Spleen (tissue), 11 donors: ENCODE data around the gene MCM7. TPM values are rescaled to one million over a fixed set of nuclear protein-coding genes. Genes with fewer than 3 reads are reported as not detected.

Experiments
- DNase-seq: peaks from one replicate; pipeline ENCODE4 v3.0.0-alpha.2; 2020
- H3K27ac ChIP-seq, 8 donors: fragments of 200-600 bp; sonication (generic) in 7 of 8; 1 replicate in 4 of 8; 2 replicates in 4 of 8; pipeline versions ENCODE4 v1.5.0 to v1.8.0; 2016 to 2021; ENCODE audit warnings: inconsistent platforms in 4 of 8, mild to moderate bottlenecking in 4 of 8, moderate library complexity in 1 of 8
- H3K27me3 ChIP-seq, 7 donors: fragments of 200-600 bp; sonication (generic) in 6 of 7; replicated peaks in 1 of 7; 1 replicate in 4 of 7; 2 replicates in 3 of 7; pipeline versions ENCODE4 v1.5.0 to v1.8.0; 2016 to 2021; ENCODE audit warnings: inconsistent platforms in 3 of 7, mild to moderate bottlenecking in 1 of 7
- H3K36me3 ChIP-seq, 6 donors: fragments of 200-600 bp; sonication (generic) in 5 of 6; 1 replicate in 4 of 6; 2 replicates in 2 of 6; pipeline versions ENCODE4 v1.5.0 to v1.8.0; 2016 to 2021; ENCODE audit warnings: inconsistent platforms in 2 of 6
- H3K4me1 ChIP-seq, 6 donors: fragments of 200-600 bp; sonication (generic) in 5 of 6; 1 replicate in 3 of 6; 2 replicates in 3 of 6; pipeline versions ENCODE4 v1.5.0 to v1.8.0; 2016 to 2021; ENCODE audit warnings: inconsistent platforms in 3 of 6
- H3K4me3 ChIP-seq, 8 donors: fragments of 200-600 bp; sonication (generic) in 7 of 8; 1 replicate in 4 of 8; 2 replicates in 4 of 8; pipeline versions ENCODE4 v1.5.0 to v1.8.0; 2016 to 2021; ENCODE audit warnings: inconsistent platforms in 4 of 8, mild to moderate bottlenecking in 4 of 8, moderate library complexity in 2 of 8
- H3K9me3 ChIP-seq, 8 donors: fragments of 200-600 bp; sonication (generic) in 7 of 8; 1 replicate in 4 of 8; 2 replicates in 4 of 8; pipeline versions ENCODE4 v1.5.0 to v1.8.0; 2016 to 2021; ENCODE audit warnings: inconsistent platforms in 4 of 8
- POLR2A ChIP-seq, 3 donors: fragments of 450-650 bp; IDR thresholded peaks; one replicate each; pipeline ENCODE4 v1.5.1; 2017; ENCODE audit warnings: antibody characterized with exemption in 3 of 3, mild to moderate bottlenecking in 1 of 3
- POLR2AphosphoS5 ChIP-seq, 3 donors: sonication (generic); formaldehyde crosslinking; IDR thresholded peaks; one replicate each; pipeline ENCODE4 v1.5.1; 2017; ENCODE audit warnings: antibody characterized with exemption in 3 of 3
- WGBS, 5 donors: extraction: QIAGEN DNeasy Blood & Tissue Kit in 3 of 5; methylation state at CpG; one replicate each; pipeline versions ENCODE4 v1.1.5 to v1.1.7; 2013 to 2018; 5-methylcytosine and 5-hydroxymethylcytosine counted together
- intact Hi-C: fragments of 100-400 bp; cut with DNase I; formaldehyde crosslinking; loops from one replicate; pipeline ENCODE4 v1.15.0; 2023; ENCODE audit warnings: low total_unique reads
- polyA plus RNA-seq, 3 donors: library from polyadenylated mRNA; stranded (reverse); fragments of 200-250 nt; gene quantifications; one replicate each; pipeline ENCODE4 v1.2.1, GENCODE V29; 2013
- total RNA-seq, 7 donors: library from RNA; depleted of rRNA in 3 of 7; stranded (reverse); fragments of >200 nt in 3 of 7; fragmentation: NEBNext Ultra II Directional in 4 of 7; extraction: Animal tissue kit (Norgen Biotek cat#: 25700) in 4 of 7; gene quantifications; one replicate each; pipeline versions ENCODE4 v1.1.0 to v1.2.1, GENCODE V29; 2016 to 2021
- TF ChIP-seq, protein P1 (sequence below), 11 experiments: fragments of 200-600 bp in 7 of 11; fragments of 450-650 bp in 4 of 11; sonication (generic) in 4 of 11; IDR thresholded peaks in 8 of 11; conservative IDR thresholded peaks in 3 of 11; 1 replicate in 7 of 11; 2 replicates in 4 of 11; pipeline versions ENCODE4 v1.4.0 to v1.8.0; 2016 to 2021; ENCODE audit warnings: antibody characterized with exemption in 11 of 11, inconsistent platforms in 4 of 11, mild to moderate bottlenecking in 1 of 11
- donor health status: healthy with polysubstance abuse.
- donor health status: DM: no; HTN: no; CAD: no; lungs with moderate emphysema.
- donor health status: DM: no; HTN: no; CAD: no.
- donor health status: Bipolar disorder and iron deficiency.
- donor health status: healthy.
- donor health status: DM: no; HTN: no; CAD: no.
- donor health status: DM: yes; HTN: yes; CAD: no.

MCM7 gene
- total and polyA plus RNA-seq, 10 donors: 49.5 to 92.7 (median 68.5) TPM

DNA sequence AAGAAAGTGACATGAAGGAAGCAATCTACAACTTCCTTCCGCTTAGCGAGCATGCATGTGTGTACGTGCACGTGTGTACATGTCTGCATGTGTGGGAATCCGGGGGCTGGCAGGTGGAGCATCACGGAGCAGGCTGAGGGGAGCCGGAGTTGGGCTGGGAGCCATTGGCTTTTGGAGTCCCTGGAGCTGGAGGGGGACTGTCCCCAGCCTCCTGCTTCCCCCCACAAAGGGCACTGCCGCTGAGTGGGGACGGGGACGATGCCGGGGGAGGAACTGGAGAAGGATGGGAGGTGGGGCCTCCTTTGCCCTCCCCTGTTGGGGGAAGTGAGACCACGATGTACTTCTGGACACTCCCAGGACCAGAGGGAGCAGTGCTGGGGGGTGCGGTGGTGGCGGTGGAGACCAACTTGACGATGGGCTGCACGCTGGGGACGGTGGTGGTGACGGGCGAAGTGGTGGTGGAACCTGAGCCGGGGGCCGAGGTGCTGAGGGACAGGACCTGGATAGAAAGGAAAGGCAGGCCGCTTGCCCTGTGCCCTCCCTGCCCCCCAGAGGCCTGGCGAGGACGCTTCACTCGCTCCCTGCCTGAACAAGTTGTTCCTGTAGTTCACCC, 6.0 kb upstream of the MCM7 start:
- Histone ChIP-seq H3K36me3 (peaks cover 0 to 93% (median 66%) of the 10 kb centered on the region in 6 donors), H3K9me3 (no peaks in the 10 kb centered on the region), H3K27ac (no peak overlapping the region), H3K27me3 (no peaks in the 10 kb centered on the region), H3K4me1 (peaks cover 0 to 6% (median 4%) of the 10 kb centered on the region in 6 donors), H3K4me3 (no peak overlapping the region)
- WGBS, 5 donors: 85 to 89% (median 87%) methylated on average over 25 of the region's 25 CpGs
- DNase-seq: no peak
- intact Hi-C loops: no loop called here
- peak in 1 of 3 donors; percentile 34 for TF ChIP-seq POLR2AphosphoS5 (IDR thresholded peaks at IDR 0.05)
- TF ChIP-seq, protein P1, sequence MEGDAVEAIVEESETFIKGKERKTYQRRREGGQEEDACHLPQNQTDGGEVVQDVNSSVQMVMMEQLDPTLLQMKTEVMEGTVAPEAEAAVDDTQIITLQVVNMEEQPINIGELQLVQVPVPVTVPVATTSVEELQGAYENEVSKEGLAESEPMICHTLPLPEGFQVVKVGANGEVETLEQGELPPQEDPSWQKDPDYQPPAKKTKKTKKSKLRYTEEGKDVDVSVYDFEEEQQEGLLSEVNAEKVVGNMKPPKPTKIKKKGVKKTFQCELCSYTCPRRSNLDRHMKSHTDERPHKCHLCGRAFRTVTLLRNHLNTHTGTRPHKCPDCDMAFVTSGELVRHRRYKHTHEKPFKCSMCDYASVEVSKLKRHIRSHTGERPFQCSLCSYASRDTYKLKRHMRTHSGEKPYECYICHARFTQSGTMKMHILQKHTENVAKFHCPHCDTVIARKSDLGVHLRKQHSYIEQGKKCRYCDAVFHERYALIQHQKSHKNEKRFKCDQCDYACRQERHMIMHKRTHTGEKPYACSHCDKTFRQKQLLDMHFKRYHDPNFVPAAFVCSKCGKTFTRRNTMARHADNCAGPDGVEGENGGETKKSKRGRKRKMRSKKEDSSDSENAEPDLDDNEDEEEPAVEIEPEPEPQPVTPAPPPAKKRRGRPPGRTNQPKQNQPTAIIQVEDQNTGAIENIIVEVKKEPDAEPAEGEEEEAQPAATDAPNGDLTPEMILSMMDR (IDR thresholded peaks at IDR 0.05 in 8 of 11, conservative IDR thresholded peaks at IDR 0.05 in 3 of 11): no peak

DNA sequence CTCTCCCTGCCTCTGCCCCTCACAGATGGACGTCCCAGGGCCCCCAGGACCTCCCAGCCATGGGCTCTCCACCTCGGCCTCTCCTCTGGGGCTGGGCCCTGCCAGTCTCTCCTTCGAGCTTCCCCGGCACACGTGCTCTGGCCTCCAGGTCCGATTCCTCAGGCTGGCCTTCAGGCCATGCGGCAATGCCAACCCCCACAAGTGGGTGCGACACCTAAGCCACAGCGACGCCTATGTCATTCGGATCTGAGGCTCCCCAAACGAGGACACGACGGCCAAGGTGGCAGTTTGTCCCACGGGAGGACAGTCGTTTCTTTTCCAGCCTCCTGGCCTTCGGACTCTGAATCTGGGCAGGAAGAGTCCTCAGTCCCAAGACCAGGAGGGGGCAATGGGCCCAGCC, 5.4 kb upstream of the MCM7 start:
- intact Hi-C loops: no loop called here
- H3K27me3 ChIP-seq: no peaks in the 10 kb centered on the region
- peaks cover 0 to 12% (median 9%) of the 10 kb centered on the region in 6 donors for H3K4me1 ChIP-seq
- DNase-seq: no peak
- H3K36me3 ChIP-seq: peaks cover 0 to 87% (median 60%) of the 10 kb centered on the region in 6 donors
- TF ChIP-seq POLR2A (IDR thresholded peaks at IDR 0.05) (no peak), POLR2AphosphoS5 (IDR thresholded peaks at IDR 0.05) (peak in 1 of 3 donors; percentile 19)
- H3K4me3 ChIP-seq: no peak overlapping the region
- H3K27ac ChIP-seq: no peak overlapping the region
- WGBS, 5 donors: 85 to 95% (median 88%) methylated on average over 14 to 17 of the region's 17 CpGs
- H3K9me3 ChIP-seq: no peaks in the 10 kb centered on the region

- Histone ChIP-seq H3K27me3 (no peaks in the 10 kb centered on the region), H3K9me3 (no peaks in the 10 kb centered on the region), H3K36me3 (peaks cover 0 to 76% (median 49%) of the 10 kb centered on the region in 6 donors), H3K4me3 (no peak overlapping the region), H3K4me1 (peaks cover 0 to 16% (median 11%) of the 10 kb centered on the region in 6 donors), H3K27ac (no peak overlapping the region)
- no peak for DNase-seq
- 91 to 97% (median 93%) methylated on average over 4 of the region's 4 CpGs for WGBS, 5 donors
- intact Hi-C loops: no loop called here
- TF ChIP-seq POLR2A (IDR thresholded peaks at IDR 0.05) (no peak), POLR2AphosphoS5 (IDR thresholded peaks at IDR 0.05) (no peak)
- TF ChIP-seq, protein P1 (IDR thresholded peaks at IDR 0.05 in 8 of 11, conservative IDR thresholded peaks at IDR 0.05 in 3 of 11): no peak
Observed at GRCh38 chr7:100105534-100105933, 4.3 kb upstream of the MCM7 start.

DNA sequence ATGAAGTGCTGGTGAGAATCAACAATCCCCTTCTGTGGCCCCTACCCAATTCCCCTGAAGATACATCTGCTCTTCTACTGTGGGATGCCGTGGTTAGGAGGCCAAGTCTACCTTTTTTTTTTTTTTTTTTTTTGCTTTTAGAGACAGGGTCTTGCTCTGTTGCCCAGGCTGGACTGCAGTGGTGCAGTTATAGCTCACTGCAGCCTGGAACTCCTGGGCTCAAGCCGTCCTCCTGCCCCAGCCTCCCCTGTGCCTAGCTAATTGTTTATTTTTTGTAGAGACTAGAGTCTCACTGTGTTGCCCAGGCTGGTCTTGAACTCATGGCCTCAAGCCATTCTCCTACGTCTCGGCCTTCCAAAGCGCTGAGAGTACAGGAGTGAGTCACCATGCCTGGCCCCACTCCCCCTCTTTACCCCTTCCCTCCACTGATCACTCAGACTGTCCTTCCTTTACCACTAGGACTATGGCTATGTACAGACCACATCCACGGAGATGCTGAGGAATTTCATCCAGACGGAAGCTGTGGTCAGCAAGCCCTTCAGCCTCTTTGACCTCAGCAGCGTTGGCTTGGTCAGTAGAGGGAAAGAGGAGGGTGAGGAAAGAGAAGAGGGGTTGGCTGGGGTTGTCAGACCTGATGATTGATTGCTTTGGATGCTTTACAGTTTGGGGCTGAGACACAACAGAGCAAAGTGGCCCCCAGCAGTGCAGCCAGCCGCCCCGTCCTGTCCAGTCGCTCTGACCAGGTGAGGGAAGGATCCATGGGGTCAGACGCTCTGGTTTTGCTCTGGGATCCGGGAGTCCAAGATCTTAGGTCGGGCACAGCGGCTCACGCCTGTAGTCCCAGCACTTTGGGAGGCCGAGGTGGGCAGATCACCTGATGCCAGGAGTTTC, 2.0 kb upstream of the MCM7 start:
- intact Hi-C loops: no loop called here
- Histone ChIP-seq H3K36me3 (peaks cover 0 to 69% (median 38%) of the 10 kb centered on the region in 6 donors), H3K27me3 (no peaks in the 10 kb centered on the region), H3K4me1 (peaks cover 13 to 36% (median 30%) of the 10 kb centered on the region in 6 donors), H3K4me3 (peak overlapping the region in 1 of 8 donors; percentile 99), H3K27ac (no peak overlapping the region), H3K9me3 (no peaks in the 10 kb centered on the region)
- no peak for TF ChIP-seq POLR2AphosphoS5 (IDR thresholded peaks at IDR 0.05)
- 91 to 94% (median 92%) methylated on average over 17 of the region's 17 CpGs for WGBS, 5 donors
- DNase-seq: no peak
